ENCODE results near the gene PRLR.

Gene PRLR

GRCh38 chr5:35233601-35234000 is 3.3 kb upstream of the PRLR start:
- no peak for DNase-seq (ENCODE audit: low spot score)

GRCh38 chr5:35233121-35233520 is 2.8 kb upstream of the PRLR start:
- no peak for DNase-seq (ENCODE audit: low spot score)

DNA sequence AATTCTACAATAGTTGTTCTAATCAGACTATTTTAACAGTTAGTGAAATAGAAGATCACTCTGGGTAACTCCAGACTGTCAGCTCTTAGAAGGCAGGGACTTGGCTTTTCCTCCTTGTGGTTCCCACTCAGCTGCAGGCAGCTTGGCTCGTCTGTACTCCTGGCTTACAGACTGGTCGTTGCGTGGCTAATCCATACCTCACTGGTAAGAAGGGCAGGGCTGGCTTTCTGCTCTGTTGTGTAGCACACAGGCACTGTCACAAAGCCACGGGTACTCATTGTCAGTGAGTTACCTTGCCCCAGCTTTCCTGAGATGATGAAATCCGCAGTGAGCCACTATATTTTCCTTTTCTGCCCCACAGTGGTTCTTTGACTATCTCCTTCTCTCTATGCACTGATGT is 1.8 kb upstream of the PRLR start:
- DNase-seq (ENCODE audit: low spot score) = no peak

GRCh38 chr5:35229076-35230037 is 930 bp downstream of the PRLR start:
- DNase-seq (ENCODE audit: low spot score) = peak; percentile 7

- DNase-seq (ENCODE audit: low spot score) = no peak
These were observed 2.0 kb downstream of the PRLR start for GRCh38 chr5:35228310-35228709.

DNA sequence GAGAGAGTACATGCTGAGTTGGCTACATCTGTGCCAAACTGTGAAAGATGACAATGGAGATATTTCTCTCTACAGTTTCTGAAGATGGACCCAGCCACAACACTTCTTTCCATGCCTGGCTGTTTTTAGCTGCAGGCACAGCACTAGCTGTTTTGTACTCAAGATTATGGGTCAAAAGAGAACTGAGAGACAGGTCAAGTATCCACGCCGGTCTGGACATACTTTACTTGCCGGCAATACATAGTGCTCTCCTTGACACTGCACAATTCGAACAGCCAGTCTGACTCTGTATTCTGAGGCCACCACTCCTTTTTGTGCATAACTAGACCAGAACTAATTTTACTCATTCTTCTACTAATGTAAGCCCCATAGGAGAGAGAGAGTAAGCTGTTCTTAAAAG is 2.6 kb downstream of the PRLR start:
- DNase-seq (ENCODE audit: low spot score) = no peak

GRCh38 chr5:35223787-35224395 is 6.4 kb downstream of the PRLR start:
- DNase-seq (ENCODE audit: low spot score) = no peak

DNA sequence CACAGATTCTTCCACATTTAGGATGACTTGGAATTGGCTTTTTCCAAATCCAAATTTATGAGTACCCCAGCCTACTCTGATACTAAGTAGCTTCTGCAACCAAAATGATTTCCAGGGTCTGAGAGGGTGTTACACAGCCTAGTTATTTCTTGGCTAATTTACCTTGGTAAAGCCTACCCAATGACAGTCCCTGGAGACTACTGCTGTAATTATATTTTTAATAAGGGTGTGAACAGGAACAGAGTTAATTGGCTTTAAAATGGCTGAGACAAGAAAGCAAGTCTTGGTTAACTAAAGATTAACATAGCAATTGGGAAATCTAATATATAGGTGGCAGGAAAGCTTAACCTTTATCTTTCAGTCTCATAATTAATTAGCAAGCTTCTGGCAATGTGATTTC is 9.3 kb downstream of the PRLR start:
- DNase-seq (ENCODE audit: low spot score) = no peak

DNA sequence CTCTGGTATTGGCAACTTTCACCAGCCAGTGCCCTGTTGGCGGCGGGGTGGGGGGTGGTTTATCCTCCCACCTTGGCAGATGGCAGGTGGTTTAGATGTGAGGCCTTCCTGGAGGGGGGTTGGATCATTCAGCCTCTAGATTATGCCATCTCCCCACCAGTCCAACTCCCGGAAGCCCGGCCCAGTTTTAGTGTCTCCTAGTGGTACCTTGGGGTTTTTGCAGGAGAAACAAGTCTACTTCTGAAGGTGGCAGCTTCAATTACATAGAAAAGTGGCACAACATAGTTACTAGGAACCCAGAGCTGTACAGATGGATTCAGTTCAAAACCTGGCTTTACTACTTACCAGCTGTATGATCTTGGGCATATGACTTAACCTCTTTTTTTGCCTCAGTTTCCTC is 11.3 kb downstream of the PRLR start:
- DNase-seq (ENCODE audit: low spot score) = no peak

GRCh38 chr5:35214051-35214450 is 16.2 kb downstream of the PRLR start:
- no peak for DNase-seq (ENCODE audit: low spot score)

GRCh38 chr5:35213608-35214007 is 16.7 kb downstream of the PRLR start:
- DNase-seq (ENCODE audit: low spot score) = no peak

DNA sequence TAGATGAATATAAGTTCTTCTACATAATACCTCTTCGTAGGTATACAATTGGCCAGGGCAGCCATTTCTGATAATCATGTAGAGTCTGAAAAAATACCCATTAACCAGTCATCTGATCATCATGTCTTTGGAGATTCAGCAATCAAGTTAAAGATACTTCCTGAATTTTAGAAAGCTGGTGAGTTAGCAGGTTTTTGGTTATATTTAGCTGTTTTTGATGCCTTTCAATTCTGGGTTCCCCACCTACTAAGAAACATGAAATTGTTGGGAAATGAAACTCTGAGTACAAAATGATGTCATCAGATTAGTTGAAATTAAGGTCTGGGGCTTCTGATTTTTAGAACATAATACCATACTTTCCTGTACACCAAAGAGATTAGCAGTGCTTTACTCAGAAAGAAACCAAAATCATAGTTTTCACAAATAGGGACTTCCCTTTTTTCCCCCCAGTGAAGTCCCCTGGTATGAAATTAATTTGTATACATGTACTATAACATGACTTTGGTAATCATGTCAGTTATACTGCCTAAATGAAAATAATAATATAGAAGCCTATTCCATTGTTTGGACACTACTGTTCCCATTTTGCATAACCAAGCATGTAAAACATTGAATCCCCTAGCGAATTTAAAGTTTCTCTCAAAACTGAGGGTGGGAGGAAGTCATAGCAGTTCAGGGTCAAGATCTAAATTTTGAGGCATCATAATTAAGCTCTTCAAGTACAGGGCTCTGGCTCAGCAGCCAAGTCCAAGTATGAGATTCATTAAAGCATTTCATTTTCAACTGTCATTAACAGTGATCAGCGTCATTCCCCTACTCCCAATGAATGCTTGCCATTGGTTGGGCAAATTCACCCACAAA is 17.9 kb downstream of the PRLR start:
- DNase-seq (ENCODE audit: low spot score) = no peak

DNA sequence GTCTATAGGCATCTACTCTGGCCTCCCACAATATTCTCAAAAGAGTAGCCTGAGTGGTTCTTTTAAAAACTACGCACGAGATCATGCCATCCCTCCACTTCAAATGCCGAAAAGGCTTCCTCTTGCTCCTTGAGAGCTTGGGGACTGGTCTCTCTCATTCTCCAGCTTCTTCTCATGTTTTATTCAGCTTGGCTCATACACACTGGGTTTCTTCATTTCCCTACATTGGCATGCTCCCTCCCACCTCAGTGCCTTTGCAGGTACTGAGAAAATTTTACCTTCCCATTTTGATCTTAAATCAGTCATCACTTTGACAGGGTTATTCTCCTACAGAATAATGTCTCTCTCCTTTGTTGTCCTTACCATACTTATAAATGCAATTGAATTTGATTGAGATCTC is 20.4 kb downstream of the PRLR start:
- no peak for DNase-seq (ENCODE audit: low spot score)

DNA sequence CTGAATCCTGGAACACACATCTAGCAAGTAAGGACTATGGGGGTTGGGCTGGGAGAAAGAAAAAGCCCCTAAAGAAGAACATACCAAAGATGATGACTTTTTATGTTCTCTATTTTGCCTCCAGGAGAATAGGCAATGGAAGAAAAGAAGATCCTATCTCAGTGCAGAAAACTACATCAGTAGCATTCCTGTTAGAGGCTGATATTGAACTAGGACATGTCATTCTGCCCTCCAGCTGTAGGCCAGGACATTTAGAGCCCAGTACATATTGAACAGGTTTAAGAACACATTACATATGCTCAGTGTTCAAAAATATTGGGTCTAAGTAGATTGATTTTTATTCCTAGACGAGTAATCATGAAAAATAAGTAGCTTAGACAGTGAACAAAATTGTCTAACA is 24.7 kb downstream of the PRLR start:
- DNase-seq (ENCODE audit: low spot score) = no peak

DNA sequence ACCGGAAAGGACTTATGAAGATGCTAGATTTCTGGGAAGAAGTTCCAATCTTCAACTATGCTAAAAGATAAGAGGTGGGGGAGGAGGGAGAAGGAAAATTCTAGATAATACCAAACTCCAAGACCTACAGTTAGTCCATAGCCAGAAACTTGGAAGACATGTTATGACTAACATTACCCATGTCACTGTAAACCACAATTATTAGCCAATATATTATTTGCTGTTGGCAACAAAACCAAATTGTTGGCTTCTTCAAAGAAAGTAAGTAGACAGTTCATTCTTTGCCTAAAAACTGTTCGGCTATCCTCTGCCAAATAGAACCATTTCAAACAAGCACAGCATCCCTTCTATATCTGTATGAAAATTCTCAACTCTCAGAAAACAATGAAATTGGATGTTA is 25.1 kb downstream of the PRLR start:
- DNase-seq (ENCODE audit: low spot score) = no peak

- DNase-seq (ENCODE audit: low spot score) = no peak
These were observed 26.9 kb downstream of the PRLR start for GRCh38 chr5:35203403-35203802.

GRCh38 chr5:35202319-35203111 is 27.8 kb downstream of the PRLR start:
- DNase-seq (ENCODE audit: low spot score) = peak; percentile 33

- no peak for DNase-seq (ENCODE audit: low spot score)
These were observed 29.0 kb downstream of the PRLR start for GRCh38 chr5:35201291-35201690.

DNA sequence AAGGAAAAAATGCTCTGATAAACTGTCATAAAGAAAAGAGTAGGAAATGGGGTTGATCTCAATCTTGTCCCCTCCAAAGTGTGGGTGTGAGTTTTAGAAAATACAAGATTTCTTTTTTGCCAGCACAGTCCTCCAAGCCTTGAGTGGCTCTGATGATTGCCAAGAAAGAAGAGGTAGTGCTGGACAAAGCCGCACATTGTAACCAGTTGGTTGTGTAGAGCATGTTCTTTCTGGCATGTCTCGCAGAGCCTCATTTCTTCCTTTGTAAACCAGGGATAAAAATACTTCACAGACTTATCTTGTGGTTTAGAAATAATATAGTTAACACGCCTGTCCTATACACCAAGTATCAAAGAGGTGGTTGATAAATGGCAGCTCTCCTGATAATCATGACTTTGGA is 30.4 kb downstream of the PRLR start:
- DNase-seq (ENCODE audit: low spot score) = no peak

- DNase-seq (ENCODE audit: low spot score) = peak; percentile 23
These were observed 31.6 kb downstream of the PRLR start for GRCh38 chr5:35198686-35199085.

- DNase-seq (ENCODE audit: low spot score) = peak; percentile 20
These were observed 32.2 kb downstream of the PRLR start for GRCh38 chr5:35198075-35198474.

GRCh38 chr5:35197351-35197750 is 32.9 kb downstream of the PRLR start:
- DNase-seq (ENCODE audit: low spot score) = no peak
